Measurements from ENCODE around the gene TMEM86A. TPM values are rescaled to one million over a fixed set of nuclear protein-coding genes. Genes with fewer than 3 reads are reported as not detected.
A peak's percentile ranks its signal among the peaks of the same experiment; 100 is the strongest.

Gene TMEM86A
- total RNA-seq, 1 donor from 2014 or later, result 4.9 TPM

- no peak for FAIRE-seq
- no peak for DNase-seq (ENCODE audit: low spot score in 2 of 2)
Observed at GRCh38 chr11:18721561-18722292, 23.1 kb downstream of the TMEM86A start.

DNA sequence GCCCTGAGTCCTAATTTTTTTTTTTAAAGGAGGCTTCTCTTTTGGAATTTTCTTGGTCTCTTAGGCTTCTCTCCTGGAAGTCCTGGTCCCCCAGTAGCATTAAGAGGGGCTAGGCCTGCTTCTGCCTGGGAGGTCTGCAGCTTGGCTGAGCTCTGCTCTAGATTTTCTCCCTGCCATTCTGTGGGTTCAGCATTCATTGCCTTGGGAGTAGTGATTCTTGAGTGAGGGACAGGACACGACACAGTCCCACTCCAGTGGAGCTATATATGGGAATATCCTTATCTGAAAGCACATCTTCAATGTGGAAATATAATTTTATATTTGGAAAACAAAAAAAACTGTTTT is 23.7 kb downstream of the TMEM86A start:
- FAIRE-seq (no peak), DNase-seq (ENCODE audit: low spot score in 2 of 2) (no peak)

DNA sequence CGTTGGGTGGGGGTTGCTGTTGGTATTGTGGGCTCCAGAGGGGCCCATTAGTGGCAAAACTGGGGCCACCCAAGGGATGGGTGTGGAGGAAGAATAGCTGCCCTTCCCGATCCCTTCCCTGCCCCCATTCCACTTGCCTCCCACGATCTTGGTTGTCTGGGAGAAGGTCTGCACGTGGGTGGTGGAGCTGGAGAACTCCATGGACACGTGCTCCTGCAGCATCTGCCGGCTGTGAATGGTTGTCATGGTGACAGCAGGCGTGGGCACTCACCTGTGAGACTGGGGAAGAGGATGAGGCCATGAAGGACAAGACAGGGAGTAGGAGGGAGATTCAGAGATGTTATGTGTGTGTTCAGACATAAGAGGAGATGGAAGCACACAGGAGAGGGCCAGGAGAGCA is 25.4 kb downstream of the TMEM86A start:
- FAIRE-seq (no peak), DNase-seq (ENCODE audit: low spot score in 2 of 2) (no peak)

DNA sequence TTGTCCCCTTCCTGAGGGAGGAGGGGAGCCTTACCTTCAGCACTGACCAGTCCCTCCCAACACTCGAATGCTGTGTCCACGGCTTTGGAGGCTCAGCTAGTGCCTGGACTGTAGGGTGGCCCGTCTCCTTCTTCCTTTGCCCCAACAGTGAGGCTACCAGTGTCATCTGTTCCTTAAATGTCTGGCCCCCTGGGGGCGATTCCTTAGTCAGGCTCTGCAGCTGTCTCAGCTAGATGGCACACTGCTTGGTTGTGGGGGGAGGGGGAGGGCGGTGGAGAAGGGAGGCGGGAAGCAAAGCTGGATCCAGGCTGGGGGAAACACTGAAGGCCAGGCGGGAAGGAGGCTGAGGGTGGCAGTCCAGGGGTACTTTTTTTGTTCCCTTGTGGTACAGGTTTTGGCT is 27.5 kb downstream of the TMEM86A start, which contains the start of gene IGSF22:
IGSF22 (minus strand) TSS at position 149 of the 400 bp plus-strand sequence. CDS start 1,952 bp downstream, outside the sequence.
- DNase-seq (ENCODE audit: low spot score in 2 of 2), result no peak
- FAIRE-seq, result no peak

DNA sequence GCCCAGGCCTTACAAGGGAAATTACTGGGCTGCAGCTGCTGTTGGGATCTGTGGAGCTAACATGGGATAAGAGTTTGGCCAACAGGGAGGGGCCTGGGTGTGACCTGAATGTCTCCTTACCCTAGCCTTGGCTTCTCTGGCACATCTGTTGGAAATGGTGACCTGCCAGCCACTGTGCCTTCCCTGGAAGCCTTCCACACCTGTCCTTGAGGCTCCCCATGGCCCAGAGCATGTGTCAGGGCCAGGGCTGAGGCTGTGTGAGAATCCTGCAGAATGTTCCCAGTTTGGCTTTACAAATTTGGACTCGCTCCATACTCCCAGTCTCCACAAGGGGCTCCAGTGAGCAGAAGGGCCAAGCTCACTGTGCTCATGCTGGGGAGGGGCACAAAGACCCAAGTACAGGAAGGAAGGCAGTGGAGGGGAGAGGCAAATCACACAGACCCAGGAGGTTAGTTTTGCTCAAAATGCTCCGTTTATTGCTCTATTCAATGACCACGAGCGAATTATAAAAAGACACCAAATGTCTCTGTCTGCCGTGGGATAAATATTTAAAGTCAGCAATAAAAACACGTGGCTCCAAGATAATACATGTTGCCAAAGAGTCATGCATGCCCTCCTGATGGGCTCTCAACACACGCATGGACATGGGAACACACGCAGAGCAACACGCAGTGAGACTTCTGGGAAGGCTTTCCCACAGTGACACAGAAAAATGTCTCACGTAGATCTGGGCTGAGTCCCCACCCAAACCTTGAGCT is 29.1 kb downstream of the TMEM86A start:
- no peak for FAIRE-seq
- DNase-seq (ENCODE audit: low spot score in 2 of 2), result peak; percentile 59 to 70

GRCh38 chr11:18728658-18729057 is 30.1 kb downstream of the TMEM86A start:
- FAIRE-seq (no peak), DNase-seq (ENCODE audit: low spot score in 2 of 2) (no peak)

DNA sequence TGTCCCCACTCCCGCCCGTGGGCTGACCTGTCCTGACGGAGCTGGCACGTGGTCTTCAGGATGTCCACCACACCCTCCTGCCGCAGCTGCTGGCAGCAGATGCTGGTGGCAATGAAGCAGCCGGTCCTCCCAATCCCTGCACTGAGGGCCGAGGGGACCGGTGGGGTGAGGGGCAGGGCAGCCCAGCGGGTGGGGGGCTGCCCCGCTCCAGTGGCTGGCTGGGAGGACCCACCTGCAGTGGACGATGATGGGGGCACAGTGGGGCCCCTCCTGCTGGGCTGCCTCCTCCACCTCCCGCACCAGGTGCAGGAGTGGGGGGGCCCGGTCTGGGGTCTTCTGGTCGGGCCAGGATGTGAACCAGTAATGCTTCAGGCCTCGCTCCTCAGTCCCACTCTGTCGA is 30.8 kb downstream of the TMEM86A start:
- no peak for FAIRE-seq
- no peak for DNase-seq (ENCODE audit: low spot score in 2 of 2)

DNA sequence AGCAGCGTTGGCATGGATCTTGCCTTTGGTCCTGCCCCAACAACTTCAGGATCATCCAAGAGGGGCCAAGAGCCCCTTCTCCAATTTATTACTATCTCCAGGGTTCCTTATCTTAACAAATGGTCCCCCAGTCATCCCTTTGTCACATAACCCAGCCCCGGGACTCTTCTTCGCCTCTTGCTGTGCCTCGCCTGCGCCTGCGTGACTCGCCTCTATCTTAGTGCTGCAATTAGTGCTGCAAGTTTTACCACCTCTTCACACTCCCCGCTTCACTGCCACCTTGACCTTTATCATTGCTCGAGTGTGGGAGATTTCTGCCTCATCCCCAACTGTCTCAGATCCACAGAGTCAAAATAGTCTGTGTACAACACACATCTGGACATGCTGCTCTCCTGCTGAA is 31.4 kb downstream of the TMEM86A start:
- no peak for DNase-seq (ENCODE audit: low spot score in 2 of 2)
- FAIRE-seq, result no peak

- no peak for FAIRE-seq
- no peak for DNase-seq (ENCODE audit: low spot score in 2 of 2)
Observed at GRCh38 chr11:18731441-18731840, 32.9 kb downstream of the TMEM86A start.

DNA sequence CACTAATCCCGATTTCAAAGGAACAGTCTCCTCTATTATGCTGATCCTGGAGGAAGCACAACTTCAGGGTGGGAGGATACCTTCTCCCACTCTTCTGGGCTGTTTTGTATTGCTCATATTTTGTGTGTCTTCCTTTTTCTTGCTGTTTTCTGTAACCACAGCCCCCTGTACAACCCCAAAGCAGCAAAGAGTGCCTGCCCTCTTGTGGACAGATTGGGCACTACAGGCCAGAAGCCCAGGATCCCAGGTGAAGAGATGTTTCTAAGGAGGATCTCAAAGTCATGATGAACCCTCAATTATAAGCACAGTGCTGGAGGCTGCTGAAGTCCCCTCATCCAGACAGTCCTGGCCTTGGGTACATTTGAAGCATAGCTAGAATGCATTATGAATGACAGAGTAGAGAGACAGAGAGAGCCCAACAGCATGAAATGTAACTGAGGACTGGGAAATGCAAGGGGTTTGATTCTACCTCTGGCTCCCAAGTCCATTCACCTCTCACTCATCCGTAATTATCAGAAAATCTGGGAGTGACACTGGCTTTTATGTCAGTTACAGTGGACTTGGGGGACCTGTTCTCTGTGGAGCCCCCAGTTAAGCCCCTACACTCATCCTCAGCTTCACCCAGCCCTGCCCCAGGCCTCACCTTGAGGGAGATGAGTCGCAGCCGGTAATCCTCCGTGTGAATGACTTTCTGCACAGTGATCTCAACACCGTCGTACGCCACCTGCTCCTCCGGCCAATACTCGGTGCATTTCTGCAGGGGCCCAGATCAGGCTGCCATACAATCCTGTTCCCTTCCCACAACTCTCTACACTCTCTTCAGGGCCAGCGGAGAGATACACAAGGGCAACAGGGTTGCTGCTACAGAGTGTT is 33.6 kb downstream of the TMEM86A start:
- DNase-seq (ENCODE audit: low spot score in 2 of 2) (peak; percentile 68 to 76), FAIRE-seq (no peak)

- FAIRE-seq (no peak), DNase-seq (ENCODE audit: low spot score in 2 of 2) (no peak)
Observed at GRCh38 chr11:18733202-18733601, 34.6 kb downstream of the TMEM86A start.

GRCh38 chr11:18736590-18737148 is 38.1 kb downstream of the TMEM86A start:
- peak in 1 of 2 donors; percentile 36 for DNase-seq (ENCODE audit: low spot score in 2 of 2)
- no peak for FAIRE-seq

DNA sequence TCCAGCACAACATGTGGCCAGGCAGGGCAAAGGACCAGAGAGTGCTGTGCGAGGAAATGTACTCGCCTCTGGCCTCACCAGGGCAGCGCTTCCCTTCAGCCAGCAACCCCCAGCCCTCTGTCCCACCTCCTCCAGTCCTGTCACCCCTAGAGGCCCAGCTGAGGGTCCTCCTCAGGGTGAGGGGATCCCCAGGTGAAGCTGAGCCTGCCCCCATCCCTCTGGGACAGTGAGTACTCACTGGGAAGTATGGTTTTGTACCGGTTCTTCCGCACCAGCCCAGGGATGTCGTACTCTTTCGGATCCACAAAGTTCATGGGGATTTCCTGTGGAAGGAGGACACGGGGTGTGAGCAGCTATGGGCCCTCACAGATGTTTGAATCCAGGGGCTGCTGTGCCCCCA is 39.1 kb downstream of the TMEM86A start:
- FAIRE-seq, result no peak
- no peak for DNase-seq (ENCODE audit: low spot score in 2 of 2)

DNA sequence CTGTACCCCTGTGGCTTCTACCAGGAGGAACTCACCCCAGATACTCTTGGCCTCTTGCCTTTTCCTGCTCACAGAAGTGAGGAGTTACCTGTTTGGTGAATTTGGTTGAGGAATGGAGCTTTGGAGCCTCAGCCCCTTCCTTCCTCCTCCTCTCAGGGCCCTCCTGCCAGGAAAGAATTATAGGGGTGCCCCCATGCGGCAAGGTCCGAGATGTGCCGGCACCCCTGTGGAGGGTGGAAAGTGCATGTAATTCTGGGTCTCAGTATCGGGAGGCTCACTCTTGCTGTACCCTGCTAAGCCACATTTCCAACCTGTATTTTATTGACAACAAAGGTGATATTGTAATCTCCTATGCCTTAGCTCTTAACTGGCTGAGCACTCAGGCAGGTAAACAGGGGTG is 41.1 kb downstream of the TMEM86A start:
- FAIRE-seq, result no peak
- no peak for DNase-seq (ENCODE audit: low spot score in 2 of 2)

DNA sequence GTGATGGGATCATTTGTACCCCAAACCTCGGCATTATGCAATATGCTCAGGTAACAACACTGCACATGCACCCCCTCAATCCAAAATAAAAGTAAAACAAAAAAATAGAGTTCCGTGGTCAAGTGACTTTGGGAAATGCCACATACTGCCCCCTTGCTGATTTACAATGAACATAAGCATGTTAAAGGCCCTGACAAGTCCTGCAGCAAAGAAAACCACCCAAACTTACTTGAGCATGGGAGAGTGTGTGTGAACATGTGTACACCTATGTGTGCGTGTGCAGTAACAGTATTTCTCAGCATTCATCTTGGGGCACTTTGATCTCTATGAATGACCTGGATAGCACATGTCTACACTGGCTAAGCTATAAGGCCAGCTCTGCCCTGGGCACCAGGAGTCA is 43.2 kb downstream of the TMEM86A start:
- no peak for DNase-seq (ENCODE audit: low spot score in 2 of 2)

DNA sequence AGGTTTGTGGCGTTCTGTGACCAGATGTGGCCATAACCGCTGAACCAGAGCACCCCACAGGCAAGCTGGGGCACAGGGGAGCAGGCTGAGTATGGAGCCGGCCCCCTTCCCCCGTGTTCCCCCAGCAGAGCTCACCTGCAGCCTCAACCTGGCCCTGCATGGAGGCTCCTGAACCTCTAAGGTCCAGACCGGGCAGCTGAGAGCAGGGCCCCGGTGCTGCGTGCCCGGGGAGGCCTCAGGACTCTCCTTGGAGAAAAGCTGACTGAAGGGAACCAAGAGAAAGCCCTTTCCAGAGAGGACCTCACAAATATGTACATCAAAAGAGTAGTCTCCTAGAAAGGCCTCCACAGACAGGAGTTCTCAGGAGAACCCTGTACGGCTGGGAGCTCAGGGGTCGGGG is 44.8 kb downstream of the TMEM86A start:
- no peak for DNase-seq (ENCODE audit: low spot score in 2 of 2)
- FAIRE-seq, result no peak

More for the DNA sequence above, 43.2 kb downstream of the TMEM86A start:
- FAIRE-seq, result no peak

DNA sequence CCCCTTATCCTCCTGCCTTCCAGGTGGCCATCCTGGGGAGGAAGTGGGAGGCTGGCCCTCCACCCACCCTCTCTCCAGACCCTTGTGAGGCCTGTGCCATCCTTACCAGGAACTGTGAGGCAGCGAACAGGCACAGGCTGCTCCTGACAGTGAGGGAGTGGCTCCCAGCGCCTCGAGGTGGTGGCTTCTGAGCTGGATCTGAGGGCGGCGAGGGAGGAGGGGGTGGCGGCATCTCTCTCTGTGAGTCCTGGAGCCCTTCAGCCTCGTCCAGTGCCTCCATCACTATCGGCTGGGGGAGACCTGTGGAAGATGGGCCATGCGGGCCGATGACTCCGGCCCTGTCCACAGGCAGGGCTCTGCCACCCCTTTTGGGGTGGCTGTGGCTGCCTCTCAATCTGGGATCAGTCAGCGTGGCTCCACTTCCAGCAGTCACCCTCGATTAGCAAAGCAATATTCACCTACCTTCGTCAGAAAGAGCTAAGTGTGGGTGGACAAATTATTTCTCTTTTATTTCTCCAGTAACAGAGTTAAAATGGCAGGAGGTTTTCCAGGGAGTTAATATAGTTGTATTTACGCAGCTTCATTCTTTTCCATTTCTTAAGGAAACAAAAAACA is 45.4 kb downstream of the TMEM86A start:
- DNase-seq (ENCODE audit: low spot score in 2 of 2), result no peak
- no peak for FAIRE-seq

DNA sequence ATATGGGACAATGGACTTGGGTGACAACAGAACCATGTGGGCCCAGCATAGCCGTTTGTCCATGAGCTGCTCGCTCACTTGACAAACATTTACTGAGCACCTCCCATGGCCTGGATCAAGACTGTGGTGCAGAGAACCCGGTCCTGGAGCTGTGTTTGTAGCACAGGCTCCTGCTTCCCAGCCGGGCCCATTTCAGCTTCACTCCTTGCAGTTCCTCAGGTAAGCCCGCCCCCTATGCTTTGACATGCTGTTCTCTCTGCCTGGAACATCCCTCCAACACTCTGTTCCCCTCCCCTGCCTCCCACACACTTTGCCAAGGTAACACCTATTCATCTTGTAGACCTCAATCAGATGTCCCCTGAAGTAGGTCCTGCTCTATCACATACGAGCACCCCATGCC is 46.7 kb downstream of the TMEM86A start:
- DNase-seq (ENCODE audit: low spot score in 2 of 2) (no peak), FAIRE-seq (no peak)

- FAIRE-seq (no peak), DNase-seq (ENCODE audit: low spot score in 2 of 2) (no peak)
Observed at GRCh38 chr11:18748766-18749365, 50.3 kb downstream of the TMEM86A start.

All from frontal cortex (tissue), 4 donors.